DOHH2 (cell line): ENCODE results near the gene BHLHE40.

Experiments
- H3F3A ChIP-seq: fragments of 200-600 bp; sonication (generic), shearing (Covaris generic); 2 replicates; pipeline ENCODE4 v1.6.0; 2016; ENCODE audit warnings: antibody characterized with exemption, mild to moderate bottlenecking; ENCODE audit not compliant: control insufficient read depth, insufficient read depth
- H3K27ac ChIP-seq: fragments of 200-600 bp; sonication (generic); 2 replicates; pipeline ENCODE4 v1.5.1; 2014; ENCODE audit warnings: low read depth, mild to moderate bottlenecking, low read length, moderate library complexity
- H3K27me3 ChIP-seq: fragments of 200-600 bp; sonication (generic); 2 replicates; pipeline ENCODE4 v1.6.1; 2014; ENCODE audit warnings: mild to moderate bottlenecking, low read length, mixed read lengths; ENCODE audit not compliant: control insufficient read depth
- H3K36me3 ChIP-seq: fragments of 200-600 bp; sonication (generic); 2 replicates; pipeline ENCODE4 v1.6.1; 2014; ENCODE audit warnings: mild to moderate bottlenecking, low read length, moderate library complexity, mixed read lengths; ENCODE audit not compliant: control insufficient read depth
- H3K4me1 ChIP-seq: fragments of 200-600 bp; sonication (generic); 2 replicates; pipeline ENCODE4 v1.6.1; 2014; ENCODE audit warnings: mild to moderate bottlenecking, low read length, mixed read lengths; ENCODE audit not compliant: control insufficient read depth
- H3K4me2 ChIP-seq: fragments of 200-600 bp; sonication (generic); 2 replicates; pipeline ENCODE4 v1.6.0; 2014; ENCODE audit warnings: mild to moderate bottlenecking, low read length, moderate library complexity
- H3K4me3 ChIP-seq: fragments of 200-600 bp; sonication (generic); 2 replicates; pipeline ENCODE4 v1.5.1; 2014; ENCODE audit warnings: mild to moderate bottlenecking, low read length, mixed read lengths
- H3K79me2 ChIP-seq: fragments of 200-600 bp; sonication (generic); 2 replicates; pipeline ENCODE4 v1.6.1; 2014; ENCODE audit warnings: mild to moderate bottlenecking, low read length, mixed read lengths; ENCODE audit not compliant: control insufficient read depth
- H3K9me2 ChIP-seq: fragments of 200-600 bp; sonication (generic); replicated peaks from 2 replicates; pipeline ENCODE4 v1.6.1; 2014; ENCODE audit warnings: mild to moderate bottlenecking, low read length, mixed read lengths; ENCODE audit not compliant: control insufficient read depth
- H3K9me3 ChIP-seq: fragments of 200-600 bp; sonication (generic); 2 replicates; pipeline ENCODE4 v1.6.1; 2014; ENCODE audit warnings: antibody characterized with exemption, low read length, mixed read lengths; ENCODE audit not compliant: control insufficient read depth, insufficient read depth
- H4K20me1 ChIP-seq: fragments of 200-600 bp; sonication (generic); 2 replicates; pipeline ENCODE4 v1.6.0; 2014; ENCODE audit warnings: low read depth, mild to moderate bottlenecking, antibody characterized with exemption, low read length, moderate library complexity; ENCODE audit not compliant: control insufficient read depth, insufficient read depth
- EZH2phosphoT487 ChIP-seq: fragments of 200-600 bp; sonication (generic); IDR thresholded peaks from 2 replicates; pipeline ENCODE4 v1.6.1; 2017; ENCODE audit warnings: borderline replicate concordance, mild to moderate bottlenecking, antibody characterized with exemption, low read length, moderate library complexity, mixed read lengths
- TF ChIP-seq, protein P1 (sequence below): fragments of 200-600 bp; sonication (generic); IDR thresholded peaks from one replicate; pipeline ENCODE4 v1.5.1; 2014; ENCODE audit warnings: antibody characterized with exemption, mild to moderate bottlenecking, low read depth, low read length; ENCODE audit not compliant: poor library complexity, severe bottlenecking

The BHLHE40 gene

DNA sequence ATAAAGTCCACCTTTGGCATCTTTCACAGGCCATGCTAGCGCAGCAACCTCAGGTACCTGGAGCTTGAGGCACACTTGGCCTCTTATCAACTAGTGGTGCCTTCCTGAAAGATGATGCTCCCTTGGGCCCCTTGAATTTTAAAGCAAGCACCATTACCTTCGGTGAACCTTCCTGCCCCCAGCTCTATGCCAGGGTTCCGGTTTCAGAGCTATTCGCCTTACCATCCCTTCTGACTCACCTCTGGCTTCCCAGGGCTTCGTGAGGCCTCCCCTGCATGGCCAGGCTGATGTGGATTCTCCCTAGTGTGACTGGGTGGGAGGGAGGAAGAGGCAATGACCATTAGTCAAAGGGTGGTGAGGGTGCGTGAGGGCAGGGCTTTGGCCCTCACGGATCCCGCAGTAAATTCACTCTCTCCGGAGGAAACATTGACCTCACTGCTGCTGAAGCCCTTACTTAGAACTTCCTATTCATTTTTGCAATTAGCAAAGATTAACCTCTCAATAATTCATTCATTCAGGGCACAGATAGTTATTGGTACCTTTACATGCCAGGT, 16.3 kb downstream of the BHLHE40 start:
- H3K4me2 ChIP-seq: no peak overlapping the region
- no peaks in the 10 kb centered on the region for H3K9me2 ChIP-seq

DNA sequence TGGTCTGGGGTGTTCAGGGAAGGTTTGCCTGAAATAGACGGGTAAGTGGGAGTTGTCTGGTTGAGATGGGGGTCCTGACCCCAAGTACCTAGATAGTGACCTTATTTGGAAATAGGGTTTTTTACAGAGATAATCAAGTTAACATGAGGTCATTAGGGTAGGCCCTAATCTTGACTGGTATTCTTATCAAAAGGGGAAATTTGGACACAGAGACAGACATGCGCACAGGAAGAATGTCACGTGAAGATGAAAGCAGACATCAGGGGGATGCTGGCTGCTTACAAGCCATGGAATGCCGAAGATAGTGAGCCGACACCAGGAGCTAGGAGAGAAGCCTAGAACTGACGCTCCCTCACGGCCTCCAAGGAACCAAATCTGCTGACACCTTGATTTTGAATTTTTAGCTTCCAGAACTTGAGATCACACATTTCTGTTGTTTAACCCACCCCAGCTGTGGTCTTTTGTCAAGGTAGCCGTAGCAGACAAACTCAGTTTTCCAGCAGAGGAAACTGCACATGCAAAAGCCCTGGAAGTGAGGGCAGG, 17.1 kb downstream of the BHLHE40 start:
- no peak overlapping the region for H3K27ac ChIP-seq
- H3K4me3 ChIP-seq: no peak overlapping the region
- no peak overlapping the region for H3K4me2 ChIP-seq
- no peaks in the 10 kb centered on the region for H3K36me3 ChIP-seq
- no peak for TF ChIP-seq EZH2phosphoT487
- TF ChIP-seq, protein P1, sequence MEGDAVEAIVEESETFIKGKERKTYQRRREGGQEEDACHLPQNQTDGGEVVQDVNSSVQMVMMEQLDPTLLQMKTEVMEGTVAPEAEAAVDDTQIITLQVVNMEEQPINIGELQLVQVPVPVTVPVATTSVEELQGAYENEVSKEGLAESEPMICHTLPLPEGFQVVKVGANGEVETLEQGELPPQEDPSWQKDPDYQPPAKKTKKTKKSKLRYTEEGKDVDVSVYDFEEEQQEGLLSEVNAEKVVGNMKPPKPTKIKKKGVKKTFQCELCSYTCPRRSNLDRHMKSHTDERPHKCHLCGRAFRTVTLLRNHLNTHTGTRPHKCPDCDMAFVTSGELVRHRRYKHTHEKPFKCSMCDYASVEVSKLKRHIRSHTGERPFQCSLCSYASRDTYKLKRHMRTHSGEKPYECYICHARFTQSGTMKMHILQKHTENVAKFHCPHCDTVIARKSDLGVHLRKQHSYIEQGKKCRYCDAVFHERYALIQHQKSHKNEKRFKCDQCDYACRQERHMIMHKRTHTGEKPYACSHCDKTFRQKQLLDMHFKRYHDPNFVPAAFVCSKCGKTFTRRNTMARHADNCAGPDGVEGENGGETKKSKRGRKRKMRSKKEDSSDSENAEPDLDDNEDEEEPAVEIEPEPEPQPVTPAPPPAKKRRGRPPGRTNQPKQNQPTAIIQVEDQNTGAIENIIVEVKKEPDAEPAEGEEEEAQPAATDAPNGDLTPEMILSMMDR: no peak
- H4K20me1 ChIP-seq: no peaks in the 10 kb centered on the region
- no peaks in the 10 kb centered on the region for H3K4me1 ChIP-seq
- no peaks in the 10 kb centered on the region for H3K9me3 ChIP-seq
- H3K9me2 ChIP-seq: no peaks in the 10 kb centered on the region
- no peaks in the 10 kb centered on the region for H3K79me2 ChIP-seq
- H3K27me3 ChIP-seq: peaks cover 21% of the 10 kb centered on the region
- no peaks in the 10 kb centered on the region for H3F3A ChIP-seq

More for the DNA sequence above, 16.3 kb downstream of the BHLHE40 start:
- no peaks in the 10 kb centered on the region for H3F3A ChIP-seq
- H3K27me3 ChIP-seq: peaks cover 20% of the 10 kb centered on the region
- TF ChIP-seq, protein P1: no peak
- no peak for TF ChIP-seq EZH2phosphoT487
- H3K36me3 ChIP-seq: no peaks in the 10 kb centered on the region
- no peaks in the 10 kb centered on the region for H3K4me1 ChIP-seq
- no peaks in the 10 kb centered on the region for H4K20me1 ChIP-seq
- no peak overlapping the region for H3K4me3 ChIP-seq
- H3K27ac ChIP-seq: no peak overlapping the region
- H3K79me2 ChIP-seq: no peaks in the 10 kb centered on the region
- H3K9me3 ChIP-seq: no peaks in the 10 kb centered on the region

DNA sequence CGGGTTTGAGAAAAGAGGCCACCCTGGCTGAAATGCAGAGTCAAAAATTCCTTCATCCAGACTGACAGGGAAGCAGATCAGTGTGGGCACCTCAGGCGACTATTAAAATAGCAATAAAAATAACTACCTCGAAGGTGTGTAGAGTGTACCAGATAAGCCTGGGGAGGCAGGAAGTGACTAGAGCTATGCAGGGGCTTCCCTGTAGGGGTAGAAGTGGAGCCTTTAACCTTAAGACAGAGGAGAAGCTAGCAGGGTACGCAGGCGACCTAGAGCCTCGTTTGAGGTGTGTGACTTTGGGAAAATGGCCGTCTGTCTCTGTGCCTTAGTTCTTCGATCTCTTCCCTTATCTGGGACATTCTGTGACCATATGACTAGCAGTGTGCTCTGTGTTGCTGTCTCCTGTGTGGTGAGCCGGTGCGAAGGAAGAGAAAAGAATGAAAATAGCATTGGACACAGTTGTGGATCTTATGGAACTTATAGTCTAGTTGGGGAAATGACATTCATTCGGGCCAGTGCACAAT, 17.6 kb downstream of the BHLHE40 start:
- H3K27ac ChIP-seq: no peak overlapping the region
- H3K79me2 ChIP-seq: no peaks in the 10 kb centered on the region
- H3K4me1 ChIP-seq: no peaks in the 10 kb centered on the region
- TF ChIP-seq, protein P1: no peak
- TF ChIP-seq EZH2phosphoT487: no peak
- no peaks in the 10 kb centered on the region for H3F3A ChIP-seq
- H4K20me1 ChIP-seq: no peaks in the 10 kb centered on the region
- H3K9me2 ChIP-seq: no peaks in the 10 kb centered on the region
- no peak overlapping the region for H3K4me3 ChIP-seq
- H3K9me3 ChIP-seq: no peaks in the 10 kb centered on the region
- H3K27me3 ChIP-seq: peaks cover 23% of the 10 kb centered on the region
- no peaks in the 10 kb centered on the region for H3K36me3 ChIP-seq
- no peak overlapping the region for H3K4me2 ChIP-seq
